HG03280 (cell line): ENCODE measurements around the gene KLHL17.
A peak's percentile ranks its signal among the peaks of the same experiment; 100 is the strongest.
"Not testable (repeated sequence)": the region's sequence is repeated elsewhere in the genome, so short reads cannot be mapped to it uniquely, and the experiment has no call there.

Experiments used
- ATAC-seq: cut with Tn5 transposase; IDR thresholded peaks from one replicate; pipeline ENCODE4 v1.9.1; 2021; ENCODE audit warnings: mild to moderate bottlenecking, moderate library complexity; ENCODE audit not compliant: unreplicated experiment

The KLHL17 gene

GRCh38 chr1:966135-966703, 5.8 kb downstream of the KLHL17 start, which contains the start of gene PLEKHN1:
Gene PLEKHN1 (plus strand): TSS chr1:966482. CDS start chr1:966532, 50 bp downstream.
- ATAC-seq: no peak

GRCh38 chr1:966704-967300, 6.4 kb downstream of the KLHL17 start:
- peak; percentile 53 for ATAC-seq

GRCh38 chr1:967466-968343, 7.3 kb downstream of the KLHL17 start:
- no peak for ATAC-seq

- ATAC-seq: no peak
Observed at GRCh38 chr1:969260-969855, 9.0 kb downstream of the KLHL17 start.

- no peak for ATAC-seq
Observed at GRCh38 chr1:970242-970972, 10.0 kb downstream of the KLHL17 start.

- ATAC-seq: no peak
Observed at GRCh38 chr1:970973-971730, 10.8 kb downstream of the KLHL17 start.

GRCh38 chr1:971751-972506, 11.5 kb downstream of the KLHL17 start:
- ATAC-seq: no peak

GRCh38 chr1:972726-973458, 12.5 kb downstream of the KLHL17 start:
- no peak for ATAC-seq

GRCh38 chr1:973459-974292, 13.3 kb downstream of the KLHL17 start:
- no peak for ATAC-seq

- no peak for ATAC-seq
Observed at GRCh38 chr1:974293-974640, 13.9 kb downstream of the KLHL17 start.

GRCh38 chr1:974687-975328, 14.4 kb downstream of the KLHL17 start:
- ATAC-seq: no peak

GRCh38 chr1:975365-975764, 15.0 kb downstream of the KLHL17 start:
- ATAC-seq: no peak

- no peak for ATAC-seq
Observed at GRCh38 chr1:975896-976683, 15.7 kb downstream of the KLHL17 start.

GRCh38 chr1:976791-977190, 16.4 kb downstream of the KLHL17 start:
- ATAC-seq: not testable (repeated sequence)

- no peak for ATAC-seq
Observed at GRCh38 chr1:978069-978834, 17.9 kb downstream of the KLHL17 start.
